ENCODE measurements around the gene NRG2. TPM values are rescaled to one million over a fixed set of nuclear protein-coding genes. Genes with fewer than 3 reads are reported as not detected.

Gene NRG2
- polyA plus RNA-seq, 2 of the 4 experiments (the other 2 are of a cell fraction) = 1.0 to 1.1 TPM

- no peaks in the 10 kb centered on the region for H3K4me1 ChIP-seq
- no peaks in the 10 kb centered on the region for H3K9me3 ChIP-seq
- CTCF ChIA-PET = interaction anchor here (1.2 kb wide), 1 partner anchor 348 kb away, joined by 3 read pairs; no protein-coding TSS in a partner anchor
- no peak overlapping the region for H3K4me3 ChIP-seq
- no peak for FAIRE-seq
- TF ChIP-seq, protein P1, sequence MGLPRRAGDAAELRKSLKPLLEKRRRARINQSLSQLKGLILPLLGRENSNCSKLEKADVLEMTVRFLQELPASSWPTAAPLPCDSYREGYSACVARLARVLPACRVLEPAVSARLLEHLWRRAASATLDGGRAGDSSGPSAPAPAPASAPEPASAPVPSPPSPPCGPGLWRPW (IDR thresholded peaks at IDR 0.05) = no peak
- TF ChIP-seq CHD4 (IDR thresholded peaks at IDR 0.05; ENCODE audit: borderline replicate concordance) = no peak
- TF ChIP-seq, protein P2, sequence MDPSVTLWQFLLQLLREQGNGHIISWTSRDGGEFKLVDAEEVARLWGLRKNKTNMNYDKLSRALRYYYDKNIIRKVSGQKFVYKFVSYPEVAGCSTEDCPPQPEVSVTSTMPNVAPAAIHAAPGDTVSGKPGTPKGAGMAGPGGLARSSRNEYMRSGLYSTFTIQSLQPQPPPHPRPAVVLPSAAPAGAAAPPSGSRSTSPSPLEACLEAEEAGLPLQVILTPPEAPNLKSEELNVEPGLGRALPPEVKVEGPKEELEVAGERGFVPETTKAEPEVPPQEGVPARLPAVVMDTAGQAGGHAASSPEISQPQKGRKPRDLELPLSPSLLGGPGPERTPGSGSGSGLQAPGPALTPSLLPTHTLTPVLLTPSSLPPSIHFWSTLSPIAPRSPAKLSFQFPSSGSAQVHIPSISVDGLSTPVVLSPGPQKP (IDR thresholded peaks at IDR 0.05; ENCODE audit: low read depth, low read length) = no peak
- TF ChIP-seq RFX5 (IDR thresholded peaks at IDR 0.05) = no peak
- TF ChIP-seq HOXB5 (CRISPR knock-in tag; IDR thresholded peaks at IDR 0.05) = no peak
- TF ChIP-seq EHF (CRISPR knock-in tag; IDR thresholded peaks at IDR 0.05) = no peak
- no peak overlapping the region for H3K4me2 ChIP-seq
- DNase-seq (ENCODE audit: low read depth in 1 of 2, low spot score in 1 of 2) = no peak
- WGBS (ENCODE audit: missing lambda C conversion rate) = 7% methylated on average over 1 of the region's 1 CpG
- no peak overlapping the region for H3K27ac ChIP-seq
- POLR2A ChIA-PET = no interaction called here
- ATAC-seq = no peak
Observed at GRCh38 chr5:140003519-140003918, 39.6 kb downstream of the NRG2 start.

- Histone ChIP-seq H3K9me3 (no peaks in the 10 kb centered on the region), H3K4me2 (no peak overlapping the region), H3K4me3 (no peak overlapping the region), H3K27ac (no peak overlapping the region), H3K4me1 (no peaks in the 10 kb centered on the region)
- TF ChIP-seq HMGXB4 (CRISPR knock-in tag; IDR thresholded peaks at IDR 0.05; ENCODE audit: borderline replicate concordance) (no peak), RAD21 (conservative IDR thresholded peaks at IDR 0.05 in 1 of 2, IDR thresholded peaks at IDR 0.05 in 1 of 2) (no peak), CBX2 (IDR thresholded peaks at IDR 0.05; ENCODE audit: borderline replicate concordance, low read depth) (no peak), NPAS2 (CRISPR knock-in tag; IDR thresholded peaks at IDR 0.05; ENCODE audit: borderline replicate concordance) (no peak), PHF8 (IDR thresholded peaks at IDR 0.05; ENCODE audit: borderline replicate concordance, low read depth) (no peak), FOXS1 (CRISPR knock-in tag; IDR thresholded peaks at IDR 0.05) (no peak), EHMT2 (IDR thresholded peaks at IDR 0.05; ENCODE audit: low read depth) (no peak), JUN (IDR thresholded peaks at IDR 0.05) (no peak), GATA3 (IDR thresholded peaks at IDR 0.05; ENCODE audit: borderline replicate concordance) (no peak), MAZ (IDR thresholded peaks at IDR 0.05; ENCODE audit: borderline replicate concordance, low read depth, low read length) (no peak), RARB (CRISPR knock-in tag; IDR thresholded peaks at IDR 0.05) (no peak), CTCF (IDR thresholded peaks at IDR 0.05) (no peak)
- TF ChIP-seq, protein P3, sequence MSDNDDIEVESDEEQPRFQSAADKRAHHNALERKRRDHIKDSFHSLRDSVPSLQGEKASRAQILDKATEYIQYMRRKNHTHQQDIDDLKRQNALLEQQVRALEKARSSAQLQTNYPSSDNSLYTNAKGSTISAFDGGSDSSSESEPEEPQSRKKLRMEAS (IDR thresholded peaks at IDR 0.05) = no peak
- ChIA-PET POLR2A (no interaction called here), CTCF (interaction anchor here (1.2 to 4.3 kb wide), 4 partner anchors 19 to 157 kb away, joined by 3 to 15 read pairs (median 8); partner anchors contain the start of gene NRG2)
- DNase-seq (ENCODE audit: low read depth in 1 of 2, low spot score in 1 of 2) (no peak), FAIRE-seq (no peak), ATAC-seq (no peak)
- WGBS (ENCODE audit: missing lambda C conversion rate) = 56% methylated on average over 10 of the region's 10 CpGs
Observed at GRCh38 chr5:140000332-140000731, 42.8 kb downstream of the NRG2 start.

Measured in A549 (cell line).